Glomerular visceral epithelial cell (primary cell): ENCODE results near the gene PPP1R9B.
A peak's percentile ranks its signal among the peaks of the same experiment; 100 is the strongest.

ENCODE experiments used
- DNase-seq: peaks from one replicate; pipeline ENCODE4 v3.0.0-alpha.2; 2016; ENCODE audit errors: extremely low spot score

Gene PPP1R9B

GRCh38 chr17:50157891-50158290, 7.4 kb upstream of the PPP1R9B start:
- DNase-seq: no peak

GRCh38 chr17:50155115-50155819, 4.8 kb upstream of the PPP1R9B start:
- DNase-seq: no peak

- no peak for DNase-seq
Observed at GRCh38 chr17:50154604-50155003, 4.1 kb upstream of the PPP1R9B start.

- no peak for DNase-seq
Observed at GRCh38 chr17:50153650-50154575, 3.4 kb upstream of the PPP1R9B start.

- no peak for DNase-seq
Observed at GRCh38 chr17:50152736-50153135, 2.3 kb upstream of the PPP1R9B start.

GRCh38 chr17:50151937-50152547, 1.6 kb upstream of the PPP1R9B start:
- DNase-seq: peak; percentile 88

GRCh38 chr17:50151041-50151936, 812 bp upstream of the PPP1R9B start:
- DNase-seq: peak; percentile 91

GRCh38 chr17:50149417-50150353, 792 bp downstream of the PPP1R9B start:
- peak; percentile 58 for DNase-seq

GRCh38 chr17:50149091-50149416, 1.4 kb downstream of the PPP1R9B start:
- no peak for DNase-seq

GRCh38 chr17:50148226-50149090, 2.0 kb downstream of the PPP1R9B start:
- DNase-seq: peak; percentile 67

- DNase-seq: no peak
Observed at GRCh38 chr17:50147841-50148225, 2.6 kb downstream of the PPP1R9B start.

- DNase-seq: no peak
Observed at GRCh38 chr17:50146927-50147665, 3.4 kb downstream of the PPP1R9B start.

- DNase-seq: no peak
Observed at GRCh38 chr17:50146230-50146926, 4.1 kb downstream of the PPP1R9B start.

GRCh38 chr17:50145532-50146229, 4.8 kb downstream of the PPP1R9B start:
- DNase-seq: no peak

GRCh38 chr17:50144845-50145531, 5.5 kb downstream of the PPP1R9B start:
- DNase-seq: no peak

GRCh38 chr17:50144355-50144754, 6.1 kb downstream of the PPP1R9B start:
- no peak for DNase-seq
